GM12872 (cell line): Measurements from ENCODE around the gene SCAMP3.

Experiments
- TF ChIP-seq, protein P1 (sequence below): IDR thresholded peaks from 3 replicates; pipeline ENCODE4 v1.5.1; 2011; ENCODE audit warnings: low read depth, mild to moderate bottlenecking, low read length, moderate library complexity; ENCODE audit not compliant: insufficient read depth

The SCAMP3 gene

DNA sequence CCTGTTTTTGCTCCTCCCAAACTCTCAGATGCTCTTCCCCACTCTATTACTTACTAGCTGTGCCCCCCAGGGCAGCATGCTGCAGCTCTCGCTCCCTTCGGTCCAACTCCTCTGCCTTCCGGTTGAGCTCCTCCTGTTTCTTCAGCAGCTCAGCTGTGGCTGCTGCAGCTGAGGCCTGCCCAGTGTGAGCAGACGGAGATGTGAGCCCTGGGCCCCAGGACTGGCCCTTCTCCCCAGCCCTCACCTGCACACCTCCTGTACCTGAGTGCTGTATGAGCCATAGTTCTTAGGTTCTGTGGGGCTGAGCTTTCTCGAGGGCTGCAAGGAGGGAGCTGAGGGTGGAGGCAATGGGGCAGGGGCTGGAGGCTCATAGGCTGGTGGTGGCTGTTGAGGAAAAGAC, 1.9 kb downstream of the SCAMP3 start:
- TF ChIP-seq, protein P1, sequence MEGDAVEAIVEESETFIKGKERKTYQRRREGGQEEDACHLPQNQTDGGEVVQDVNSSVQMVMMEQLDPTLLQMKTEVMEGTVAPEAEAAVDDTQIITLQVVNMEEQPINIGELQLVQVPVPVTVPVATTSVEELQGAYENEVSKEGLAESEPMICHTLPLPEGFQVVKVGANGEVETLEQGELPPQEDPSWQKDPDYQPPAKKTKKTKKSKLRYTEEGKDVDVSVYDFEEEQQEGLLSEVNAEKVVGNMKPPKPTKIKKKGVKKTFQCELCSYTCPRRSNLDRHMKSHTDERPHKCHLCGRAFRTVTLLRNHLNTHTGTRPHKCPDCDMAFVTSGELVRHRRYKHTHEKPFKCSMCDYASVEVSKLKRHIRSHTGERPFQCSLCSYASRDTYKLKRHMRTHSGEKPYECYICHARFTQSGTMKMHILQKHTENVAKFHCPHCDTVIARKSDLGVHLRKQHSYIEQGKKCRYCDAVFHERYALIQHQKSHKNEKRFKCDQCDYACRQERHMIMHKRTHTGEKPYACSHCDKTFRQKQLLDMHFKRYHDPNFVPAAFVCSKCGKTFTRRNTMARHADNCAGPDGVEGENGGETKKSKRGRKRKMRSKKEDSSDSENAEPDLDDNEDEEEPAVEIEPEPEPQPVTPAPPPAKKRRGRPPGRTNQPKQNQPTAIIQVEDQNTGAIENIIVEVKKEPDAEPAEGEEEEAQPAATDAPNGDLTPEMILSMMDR: no peak

GRCh38 chr1:155256058-155256852, 5.9 kb downstream of the SCAMP3 start:
- TF ChIP-seq, protein P1: no peak

DNA sequence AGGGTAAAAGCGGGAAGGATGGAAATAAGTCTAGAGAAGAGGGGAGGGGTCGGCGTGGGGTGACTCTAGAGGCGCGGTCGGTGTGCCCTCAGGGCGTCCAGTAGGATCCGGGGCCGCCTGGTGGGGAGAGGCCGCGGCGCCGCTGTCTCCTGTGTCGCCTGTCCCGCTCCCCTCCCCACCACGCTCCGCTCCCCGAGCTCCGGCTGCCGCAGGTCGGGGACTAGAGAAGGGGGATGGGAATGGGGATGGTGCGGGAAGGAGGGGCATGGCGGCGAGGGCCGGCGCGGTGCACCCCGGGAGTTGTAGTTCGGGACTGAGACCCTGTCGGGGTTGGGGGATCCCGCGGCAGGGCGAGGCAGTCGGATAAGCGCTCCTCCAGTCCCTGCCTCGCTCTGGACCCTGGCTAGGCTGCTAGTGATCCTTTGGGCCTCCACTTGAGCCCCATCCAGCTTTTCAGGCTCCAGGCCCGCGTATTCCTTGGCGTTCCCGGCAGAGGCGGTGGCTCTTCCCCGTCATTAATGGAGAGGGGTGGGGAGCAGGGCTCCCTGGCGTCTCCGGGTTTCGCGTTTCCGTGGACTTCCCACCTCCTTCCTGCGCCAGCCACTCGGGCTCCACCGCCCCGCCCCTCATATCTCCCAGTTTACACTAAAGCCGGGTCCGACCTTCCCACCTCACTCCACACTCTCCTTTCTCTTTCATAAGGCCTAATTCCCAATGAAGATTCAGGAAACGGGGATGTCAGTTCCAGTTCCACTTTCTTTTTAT, 6.7 kb downstream of the SCAMP3 start, which contains the start of gene ENTREP3:
Gene ENTREP3, minus strand, starts transcription at position 241 of the 765 bp plus-strand sequence. CDS start 606 bp downstream, outside the sequence.
- TF ChIP-seq, protein P1: no peak

- TF ChIP-seq, protein P1: no peak
Measured at GRCh38 chr1:155254714-155255242, 7.4 kb downstream of the SCAMP3 start.

DNA sequence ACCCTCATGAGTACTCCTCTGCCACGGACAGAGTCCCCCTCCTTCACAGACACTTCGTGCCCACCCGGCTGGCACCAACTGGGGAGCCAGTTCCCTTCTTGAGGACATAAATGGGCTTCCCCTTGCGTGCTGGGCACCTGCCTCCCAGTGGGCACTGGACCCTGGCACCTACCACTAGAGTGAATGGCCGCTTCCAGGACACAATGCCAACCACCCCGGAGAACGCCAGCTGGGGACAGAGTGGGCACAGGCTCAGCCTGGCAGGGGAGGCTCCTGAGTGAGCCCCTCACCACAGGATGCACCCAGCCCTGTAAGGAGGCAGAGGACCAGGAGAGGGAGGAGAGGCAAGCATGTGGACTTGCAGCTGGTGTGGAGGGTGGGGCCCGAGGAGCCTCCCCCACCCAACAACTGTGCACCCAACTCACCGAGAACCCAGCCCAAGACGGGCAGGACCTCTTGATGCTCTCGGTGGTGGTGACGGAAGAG, 7.9 kb downstream of the SCAMP3 start:
- TF ChIP-seq, protein P1: no peak

DNA sequence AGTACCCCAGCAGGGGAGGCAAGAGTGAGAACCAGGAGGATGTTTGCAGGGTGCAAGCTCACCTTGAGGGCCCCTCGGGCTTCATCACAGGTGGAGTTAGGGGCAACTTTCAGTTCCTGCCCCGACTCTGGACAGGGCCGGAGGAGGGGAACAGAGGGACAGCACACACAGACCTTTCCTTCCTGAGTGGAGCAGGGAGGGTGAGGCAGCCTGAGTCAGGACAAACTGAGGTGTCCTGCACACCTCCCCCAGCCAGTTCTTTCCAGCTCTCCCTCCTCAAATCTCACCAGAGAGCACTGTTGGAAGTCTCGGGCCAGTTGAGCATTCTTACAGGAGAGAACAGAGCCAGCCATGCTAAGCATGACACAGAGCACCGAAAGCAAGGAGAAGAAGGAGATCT, 8.4 kb downstream of the SCAMP3 start:
- TF ChIP-seq, protein P1: no peak

- TF ChIP-seq, protein P1: no peak
Measured at GRCh38 chr1:155253208-155253607, 9.0 kb downstream of the SCAMP3 start.
